Urinary bladder (tissue), 4 donors: ENCODE results near the gene BEAN1. TPM values are rescaled to one million over a fixed set of nuclear protein-coding genes. Genes with fewer than 3 reads are reported as not detected.
A peak's percentile ranks its signal among the peaks of the same experiment; 100 is the strongest.

ENCODE experiments used
- DNase-seq: peaks from one replicate; pipeline ENCODE4 v3.0.0-alpha.2; 2015; ENCODE audit errors: extremely low spot score
- H3K27ac ChIP-seq: one replicate; pipeline ENCODE4 v1.5.1; 2013; ENCODE audit warnings: low read depth, mild to moderate bottlenecking, moderate library complexity
- H3K36me3 ChIP-seq: one replicate; pipeline ENCODE4 v1.6.1; 2013; ENCODE audit warnings: mild to moderate bottlenecking, moderate library complexity; ENCODE audit not compliant: insufficient read depth
- H3K4me1 ChIP-seq: one replicate; pipeline ENCODE4 v1.6.1; 2013; ENCODE audit warnings: mild to moderate bottlenecking, moderate library complexity; ENCODE audit not compliant: insufficient read depth
- H3K4me3 ChIP-seq: one replicate; pipeline ENCODE4 v1.5.1; 2013; ENCODE audit warnings: low read depth, low read length
- WGBS: extraction: QIAGEN DNeasy Blood & Tissue Kit; methylation state at CpG from one replicate; pipeline ENCODE4 v1.1.7; 2013; 5-methylcytosine and 5-hydroxymethylcytosine counted together
- polyA plus RNA-seq: library from polyadenylated mRNA; stranded (reverse); fragments of 200-250 nt; gene quantifications from one replicate; pipeline ENCODE4 v1.2.3, GENCODE V29; 2013
- total RNA-seq: library from RNA; depleted of rRNA; stranded (reverse); fragments of >200 nt; gene quantifications from one replicate; pipeline ENCODE4 v1.2.3, GENCODE V29; 2014
- donor health status: healthy with polysubstance abuse.
- donor health status: healthy.

Gene BEAN1
- 0.85 TPM for total RNA-seq
- polyA plus RNA-seq = 1.0 TPM

GRCh38 chr16:66427036-66427860, at the start of gene BEAN1:
TSS of gene BEAN1 (plus strand) at chr16:66427295. CDS start at chr16:66437677, 10,382 bp downstream.
- peak within 1 kb of the TSS; percentile 50 for H3K4me3 ChIP-seq
- under 1% methylated on average over 112 of the region's 118 CpGs for WGBS
- DNase-seq = no peak

GRCh38 chr16:66377324-66377723, 49.8 kb upstream of the BEAN1 start:
- Histone ChIP-seq H3K27ac (no peak overlapping the region), H3K36me3 (no peaks in the 10 kb centered on the region), H3K4me3 (no peak overlapping the region), H3K4me1 (no peaks in the 10 kb centered on the region)
- 75% methylated on average over 3 of the region's 3 CpGs for WGBS
- no peak for DNase-seq

More at GRCh38 chr16:66427036-66427860, at the start of gene BEAN1:
- Histone ChIP-seq H3K4me1 (no peaks in the 10 kb centered on the region), H3K27ac (no peak within 1 kb of the TSS), H3K36me3 (no peaks in the 10 kb centered on the region)

- no peaks in the 10 kb centered on the region for H3K4me1 ChIP-seq
- WGBS = 82% methylated on average over 18 of the region's 18 CpGs
Observed at GRCh38 chr16:66378741-66379570, 48.1 kb upstream of the BEAN1 start.

GRCh38 chr16:66379571-66379941, 47.5 kb upstream of the BEAN1 start:
- Histone ChIP-seq H3K4me3 (no peak overlapping the region), H3K27ac (no peak overlapping the region), H3K4me1 (no peaks in the 10 kb centered on the region), H3K36me3 (no peaks in the 10 kb centered on the region)
- no peak for DNase-seq
- WGBS = 93% methylated on average over 3 of the region's 3 CpGs

More at GRCh38 chr16:66378741-66379570, 48.1 kb upstream of the BEAN1 start:
- Histone ChIP-seq H3K4me3 (no peak overlapping the region), H3K27ac (no peak overlapping the region), H3K36me3 (no peaks in the 10 kb centered on the region)
- no peak for DNase-seq

- Histone ChIP-seq H3K36me3 (no peaks in the 10 kb centered on the region), H3K4me3 (no peak overlapping the region), H3K4me1 (no peaks in the 10 kb centered on the region), H3K27ac (no peak overlapping the region)
- DNase-seq = no peak
- WGBS = 58% methylated on average over 3 of the region's 3 CpGs
Observed at GRCh38 chr16:66380421-66380820, 46.7 kb upstream of the BEAN1 start.

- Histone ChIP-seq H3K27ac (no peak overlapping the region), H3K36me3 (no peaks in the 10 kb centered on the region), H3K4me1 (no peaks in the 10 kb centered on the region), H3K4me3 (no peak overlapping the region)
- WGBS = 57% methylated on average over 5 of the region's 5 CpGs
- no peak for DNase-seq
Observed at GRCh38 chr16:66381585-66382170, 45.4 kb upstream of the BEAN1 start.

- Histone ChIP-seq H3K4me1 (no peaks in the 10 kb centered on the region), H3K4me3 (no peak overlapping the region), H3K36me3 (no peaks in the 10 kb centered on the region), H3K27ac (no peak overlapping the region)
- WGBS = 79% methylated on average over 13 of the region's 13 CpGs
- DNase-seq = no peak
Observed at GRCh38 chr16:66382171-66382965, 44.7 kb upstream of the BEAN1 start.

GRCh38 chr16:66382966-66383299, 44.2 kb upstream of the BEAN1 start:
- no peak overlapping the region for H3K4me3 ChIP-seq
- no peak for DNase-seq
- no peak overlapping the region for H3K27ac ChIP-seq

GRCh38 chr16:66383551-66383950, 43.5 kb upstream of the BEAN1 start:
- no peak for DNase-seq
- Histone ChIP-seq H3K36me3 (no peaks in the 10 kb centered on the region), H3K27ac (no peak overlapping the region), H3K4me1 (no peaks in the 10 kb centered on the region), H3K4me3 (no peak overlapping the region)
- WGBS = 89% methylated on average over 4 of the region's 4 CpGs

More at GRCh38 chr16:66382966-66383299, 44.2 kb upstream of the BEAN1 start:
- no peaks in the 10 kb centered on the region for H3K36me3 ChIP-seq
- WGBS = 48% methylated on average over 3 of the region's 3 CpGs
- H3K4me1 ChIP-seq = no peaks in the 10 kb centered on the region

- Histone ChIP-seq H3K4me3 (no peak overlapping the region), H3K27ac (no peak overlapping the region), H3K4me1 (no peaks in the 10 kb centered on the region), H3K36me3 (no peaks in the 10 kb centered on the region)
- 94% methylated on average over 4 of the region's 4 CpGs for WGBS
- DNase-seq = no peak
Observed at GRCh38 chr16:66385415-66385814, 41.7 kb upstream of the BEAN1 start.

GRCh38 chr16:66386629-66387622, 40.2 kb upstream of the BEAN1 start:
- Histone ChIP-seq H3K4me3 (no peak overlapping the region), H3K36me3 (no peaks in the 10 kb centered on the region), H3K4me1 (no peaks in the 10 kb centered on the region), H3K27ac (no peak overlapping the region)
- 86% methylated on average over 20 of the region's 20 CpGs for WGBS
- no peak for DNase-seq

- Histone ChIP-seq H3K4me1 (no peaks in the 10 kb centered on the region), H3K27ac (no peak overlapping the region), H3K36me3 (no peaks in the 10 kb centered on the region), H3K4me3 (no peak overlapping the region)
- DNase-seq = no peak
- 82% methylated on average over 2 of the region's 2 CpGs for WGBS
Observed at GRCh38 chr16:66387817-66388332, 39.2 kb upstream of the BEAN1 start.
